ENCODE data around the gene UMODL1. TPM values are rescaled to one million over a fixed set of nuclear protein-coding genes. Genes with fewer than 3 reads are reported as not detected.

Gene UMODL1
- total and polyA plus RNA-seq, 10 of the 15 experiments (the other 5 are each of a cell fraction or from before 2014, with no cell fraction given): 0.01 to 0.11 (median 0.03) TPM; not detected in 5

GRCh38 chr21:42110691-42111469 lies 39.8 kb downstream of the UMODL1 start (continued):
- TF ChIP-seq POLR2A (IDR thresholded peaks at IDR 0.05; ENCODE audit: low read depth, low read length) (no peak), ZSCAN29 (IDR thresholded peaks at IDR 0.05) (no peak), ZBED1 (IDR thresholded peaks at IDR 0.05; ENCODE audit: borderline replicate concordance) (no peak)

DNA sequence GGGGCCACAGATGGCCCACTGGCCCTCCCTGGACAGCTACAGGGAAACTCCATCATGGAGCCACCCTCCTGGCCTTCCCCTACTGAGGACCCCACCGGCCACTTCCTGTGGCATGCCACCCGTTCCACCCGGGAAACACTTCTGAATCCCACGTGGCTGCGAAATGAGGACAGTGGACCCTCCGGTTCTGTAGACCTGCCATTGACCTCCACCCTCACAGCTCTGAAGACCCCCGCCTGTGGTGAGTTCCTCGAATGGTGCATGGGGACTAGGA lies 40.3 kb downstream of the UMODL1 start:
- Histone ChIP-seq H3K27me3 (replicated peaks in 1 of 2; ENCODE audit: control insufficient read depth in 2 of 2, insufficient read depth in 2 of 2, low read length in 1 of 2) (peaks cover 0 to 2% of the 10 kb centered on the region in 2 experiments; a peak in 2 of 4 replicates), H3K36me3 (ENCODE audit: control insufficient read depth in 2 of 2, insufficient read depth in 2 of 2, low read length in 1 of 2) (no peaks in the 10 kb centered on the region), H3K27ac (ENCODE audit: control insufficient read depth, insufficient read depth) (no peak overlapping the region), H3K79me2 (ENCODE audit: control insufficient read depth, insufficient read depth, low read length) (no peaks in the 10 kb centered on the region), H3K4me1 (ENCODE audit: control insufficient read depth, insufficient read depth, low read length) (peaks cover 15% of the 10 kb centered on the region), H3K9ac (ENCODE audit: control insufficient read depth, insufficient read depth, low read length) (no peak overlapping the region), H3K9me3 (replicated peaks; ENCODE audit: control insufficient read depth, insufficient read depth, low read length) (no peaks in the 10 kb centered on the region), H4K20me1 (ENCODE audit: control insufficient read depth, insufficient read depth) (no peaks in the 10 kb centered on the region), H3K4me2 (ENCODE audit: control insufficient read depth, insufficient read depth) (no peak overlapping the region), H2AFZ (ENCODE audit: control insufficient read depth, low read depth, low read length) (no peak overlapping the region), H3K4me3 (no peak overlapping the region)
- in situ Hi-C loops (cut with MboI) (loop anchor here (5.0 kb wide), 2 partner anchors 289 to 499 kb away; no protein-coding TSS in a partner anchor), intact Hi-C loops (cut with micrococcal nuclease; ENCODE audit: unreplicated experiment) (loop anchor here (10.0 kb wide), 1 partner anchor 187 kb away; no protein-coding TSS in a partner anchor)
- ChIA-PET CTCF (interaction anchor here (0.6 to 3.9 kb wide), 3 partner anchors 16 to 355 kb away, joined by 3 to 15 read pairs (median 5); no protein-coding TSS in a partner anchor), SMC1A (ENCODE audit: uncharacterized antibody, unreplicated experiment) (no interaction called here), RAD21 (ENCODE audit: unreplicated experiment) (no interaction called here), POLR2A (no interaction called here)
- TF ChIP-seq BACH1 (IDR thresholded peaks at IDR 0.05; ENCODE audit: borderline replicate concordance) (no peak), JUNB (IDR thresholded peaks at IDR 0.05) (no peak), TCF7 (IDR thresholded peaks at IDR 0.05; ENCODE audit: borderline replicate concordance) (no peak), USF2 (IDR thresholded peaks at IDR 0.05; ENCODE audit: borderline replicate concordance, low read depth, low read length) (no peak), FOXK2 (IDR thresholded peaks at IDR 0.05) (no peak), MTA2 (IDR thresholded peaks at IDR 0.05; ENCODE audit: low read depth) (no peak), YY1 (IDR thresholded peaks at IDR 0.05; ENCODE audit: low read depth, low read length) (no peak), ATF7 (IDR thresholded peaks at IDR 0.05; ENCODE audit: low read depth) (no peak), CBFB (IDR thresholded peaks at IDR 0.05; ENCODE audit: low read depth) (no peak), ASH2L (IDR thresholded peaks at IDR 0.05; ENCODE audit: borderline replicate concordance, low read depth) (no peak), SPI1 (IDR thresholded peaks at IDR 0.05; ENCODE audit: borderline replicate concordance, insufficient read depth, low read depth, low read length) (no peak), ZNF207 (IDR thresholded peaks at IDR 0.05; ENCODE audit: borderline replicate concordance) (no peak)
- DNase-seq (ENCODE audit: low read depth, low spot score) (no peak), ATAC-seq (no peak), FAIRE-seq (no peak)
- no TSS peak for BruUV-seq (replicated peaks)
- 25% methylated on average over 8 of the region's 8 CpGs for WGBS (ENCODE audit: insufficient coverage, insufficient replicate concordance, low lambda C conversion rate, missing lambda C conversion rate)

Data from GM12878 (cell line).